GM15510 (cell line): ENCODE measurements around the gene TFF3.

Source experiments
- POLR2A ChIP-seq: IDR thresholded peaks from 3 replicates; pipeline ENCODE4 v1.6.1; 2011; ENCODE audit warnings: borderline replicate concordance; ENCODE audit not compliant: insufficient read length; ENCODE audit errors: extremely low read depth

The TFF3 gene

DNA sequence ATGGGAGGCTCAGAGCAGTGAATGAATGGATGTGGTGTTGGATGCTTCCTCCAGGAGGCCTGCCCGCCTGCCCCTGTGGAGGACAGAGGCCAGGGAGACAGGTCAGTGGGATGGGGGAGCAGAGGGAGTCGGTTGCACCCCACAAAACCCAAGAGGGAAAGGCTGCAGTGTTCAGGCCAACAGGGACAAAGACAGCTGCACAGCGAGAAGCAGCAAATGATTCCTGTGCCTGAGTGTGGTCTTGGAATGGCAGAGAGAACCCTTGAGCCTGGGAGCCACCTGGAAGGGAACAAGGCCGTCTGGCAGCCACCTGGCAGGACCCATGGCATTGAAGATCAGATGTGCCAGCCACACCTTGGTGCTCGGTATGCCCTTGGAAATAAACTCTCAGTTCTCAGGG lies 8.1 kb downstream of the TFF3 start:
- no peak for TF ChIP-seq POLR2A

DNA sequence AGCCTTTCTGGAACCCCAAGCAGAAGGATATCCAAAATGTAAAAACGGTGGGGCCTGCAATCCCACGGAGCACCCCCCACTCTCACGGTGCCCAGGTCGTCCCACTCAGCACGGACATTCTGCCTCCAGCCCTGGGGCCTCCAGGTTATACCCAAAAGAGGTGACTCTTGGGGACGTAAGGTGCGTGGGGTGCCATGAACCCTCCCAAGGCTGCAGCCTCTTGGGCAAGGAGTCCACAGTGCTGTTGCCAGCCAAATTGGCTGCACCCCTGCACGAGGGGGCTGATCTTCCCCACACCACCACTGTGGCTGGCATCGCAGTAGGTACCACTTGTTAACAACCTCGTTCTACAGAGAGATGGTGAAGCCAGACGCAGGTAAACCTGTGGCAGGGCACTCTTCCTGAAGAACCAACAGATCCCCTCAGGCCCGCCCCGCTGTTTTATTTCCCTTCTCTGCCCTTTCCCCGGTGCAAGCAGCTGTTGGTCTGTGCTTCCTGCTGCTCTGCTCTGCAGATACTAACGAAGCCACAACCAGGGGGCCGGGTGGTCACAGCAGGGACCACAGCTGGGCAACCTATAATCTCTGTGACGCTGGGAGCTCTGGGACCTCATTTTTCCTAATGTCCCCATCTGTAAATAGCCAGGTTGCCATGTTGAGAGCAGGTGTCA lies 8.7 kb downstream of the TFF3 start:
- no peak for TF ChIP-seq POLR2A

DNA sequence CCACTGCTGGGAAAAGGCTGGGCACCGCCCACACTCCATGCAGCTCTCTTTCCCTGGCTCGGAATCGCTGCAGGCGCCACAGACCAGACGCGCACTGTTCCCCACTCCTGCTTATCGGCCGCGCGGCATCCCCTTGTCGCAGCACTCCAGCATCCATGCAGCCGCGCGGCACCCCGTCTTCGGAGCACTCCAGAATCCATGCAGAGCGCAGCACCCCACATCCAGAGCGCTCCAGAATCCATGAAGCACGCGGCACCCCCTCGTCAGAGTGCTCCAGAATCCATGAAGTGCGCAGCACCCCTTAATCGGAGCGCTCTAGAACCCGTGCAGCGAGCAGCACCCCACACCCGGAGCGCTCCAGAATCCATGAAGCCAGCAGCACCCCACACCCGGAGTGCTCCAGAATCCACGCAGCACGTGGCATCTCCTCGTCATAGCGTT lies 9.5 kb downstream of the TFF3 start:
- TF ChIP-seq POLR2A, result no peak

DNA sequence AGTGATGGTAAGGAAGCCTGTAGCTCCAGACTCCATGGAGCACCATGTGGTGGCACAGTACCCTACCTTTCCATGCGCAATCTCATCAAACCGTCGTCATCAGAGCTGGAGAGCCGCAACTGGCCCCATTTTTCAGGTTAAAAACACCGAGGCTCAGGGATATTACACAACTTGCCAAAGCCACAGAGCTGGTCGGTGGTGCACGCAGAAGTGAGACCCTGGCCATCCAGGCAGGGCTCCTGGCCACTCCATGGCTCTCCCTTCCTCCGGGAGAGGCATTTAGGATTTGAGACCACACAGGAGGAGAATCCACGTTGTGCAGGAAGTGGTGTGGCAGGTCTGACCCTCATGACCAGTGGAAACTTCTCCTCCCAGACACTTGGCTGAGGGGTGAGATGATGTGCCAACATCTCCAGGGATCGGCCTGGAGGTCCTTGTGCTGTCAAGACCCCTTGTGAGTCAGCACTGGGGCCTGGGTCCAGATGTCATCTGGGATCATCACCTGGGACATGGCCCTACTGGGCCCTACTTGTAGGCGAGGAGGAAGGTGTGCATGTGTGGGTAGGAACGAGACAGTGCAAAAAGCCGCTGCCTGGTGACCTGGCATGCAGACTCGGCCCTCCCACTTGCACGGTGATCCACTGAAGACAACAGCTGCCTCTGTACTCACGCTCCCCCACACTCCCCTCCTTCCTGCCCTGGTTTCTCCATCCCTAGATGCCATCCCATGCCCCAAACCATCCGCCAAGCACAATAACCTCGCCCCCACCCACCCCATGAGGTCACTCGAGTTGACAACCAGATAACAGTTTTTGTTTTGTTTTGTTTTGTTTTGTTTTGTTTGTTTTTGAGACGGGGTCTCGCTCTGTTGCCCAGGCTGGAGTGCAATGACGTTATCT lies 10.4 kb downstream of the TFF3 start:
- TF ChIP-seq POLR2A, result no peak

DNA sequence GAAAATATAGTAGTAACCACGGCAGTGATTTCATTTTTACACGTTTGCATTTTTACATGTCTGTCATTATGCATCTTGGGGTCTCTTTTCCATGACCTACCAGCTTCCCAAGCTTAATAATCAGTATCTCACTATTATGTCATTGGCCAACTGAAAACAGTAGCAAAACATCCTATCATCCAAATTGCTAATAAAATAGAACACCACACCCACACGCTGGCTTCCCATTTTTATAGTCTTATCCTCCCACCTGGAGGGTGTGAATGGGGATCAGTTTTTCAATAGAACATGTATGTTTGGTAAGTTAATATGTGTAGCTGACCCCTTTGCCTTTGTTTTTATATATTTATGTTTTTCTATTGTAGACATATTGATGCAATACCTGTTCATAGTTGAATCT lies 11.8 kb downstream of the TFF3 start:
- TF ChIP-seq POLR2A, result no peak

DNA sequence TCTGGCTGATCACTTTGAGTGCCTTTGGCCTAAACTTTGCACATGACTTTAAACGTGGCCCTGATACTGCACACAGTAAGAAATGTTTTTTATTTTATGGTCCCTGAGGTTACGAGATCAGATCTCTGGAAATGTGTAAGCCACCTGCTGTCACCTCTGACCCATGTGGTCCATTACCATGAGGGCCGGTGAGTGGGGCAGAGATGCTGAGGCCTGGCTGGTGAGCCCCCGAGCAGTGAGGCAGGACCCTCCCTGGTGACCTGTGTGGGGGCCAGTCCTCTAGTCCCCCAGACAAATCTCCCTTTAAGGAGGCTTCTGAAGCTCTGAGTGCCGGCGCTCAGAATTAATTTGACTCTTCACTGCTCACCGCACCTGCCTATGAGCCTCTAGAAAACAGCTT lies 12.4 kb downstream of the TFF3 start:
- TF ChIP-seq POLR2A, result no peak

DNA sequence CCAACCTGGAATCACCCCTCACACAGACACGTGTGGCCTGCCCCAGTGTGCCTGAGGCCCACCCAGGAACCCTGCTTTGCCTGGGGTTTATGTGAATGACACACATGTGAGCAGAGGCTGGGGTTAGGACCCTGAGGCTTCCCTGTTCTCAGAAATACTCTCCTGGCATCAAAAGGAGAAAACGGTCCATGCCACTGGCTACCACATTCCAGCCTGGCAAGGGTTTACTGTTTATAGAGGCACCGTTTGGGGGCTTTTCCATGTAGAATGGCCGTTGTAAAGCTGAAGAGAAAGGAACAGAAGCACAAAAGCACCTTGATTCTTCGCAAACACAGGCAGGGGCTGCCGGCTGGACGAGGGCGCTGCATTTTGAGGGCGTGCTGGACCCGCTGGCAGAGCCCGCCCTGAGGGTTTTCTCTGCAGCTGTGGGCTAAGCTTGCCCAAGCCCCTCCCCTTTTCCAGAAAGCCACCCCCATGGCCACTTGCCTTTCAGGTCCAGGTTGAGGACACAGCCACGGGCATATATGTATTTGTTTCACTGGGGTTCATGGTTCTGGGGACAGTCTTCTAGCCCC lies 13.0 kb downstream of the TFF3 start:
- TF ChIP-seq POLR2A, result no peak

DNA sequence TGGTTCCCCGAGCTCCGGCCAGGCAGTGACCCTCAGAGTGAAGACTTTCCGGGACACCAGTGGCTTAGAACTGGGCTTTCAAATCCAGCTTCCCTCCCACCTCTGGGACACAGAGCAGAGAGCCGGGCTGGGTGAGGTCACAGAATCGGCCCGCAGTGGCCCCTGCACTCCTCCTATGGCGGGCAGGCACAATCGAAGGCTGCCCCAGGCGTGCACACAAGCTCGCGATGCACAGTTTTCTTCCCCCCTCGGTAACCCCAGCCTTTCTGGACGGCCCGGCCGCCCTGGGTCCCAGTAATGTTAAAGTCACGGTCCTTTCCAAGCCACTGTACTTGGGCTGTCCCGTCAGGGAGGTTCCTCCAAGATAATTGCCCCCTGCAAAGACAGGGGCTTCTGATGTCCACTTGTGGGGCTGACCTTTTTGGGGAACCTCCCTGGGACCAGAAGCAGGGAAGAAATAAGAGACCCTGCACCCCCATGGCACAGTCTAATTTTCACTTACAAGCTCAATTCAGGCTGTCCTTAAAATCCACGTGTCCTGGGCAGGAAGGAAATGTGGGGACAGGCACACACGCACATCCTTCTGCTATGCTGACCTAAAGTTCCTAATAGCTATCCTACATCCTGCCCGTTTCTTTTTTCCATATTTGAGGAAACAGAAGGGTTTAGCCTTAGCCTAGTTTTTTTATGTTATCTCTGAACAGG lies 13.7 kb downstream of the TFF3 start:
- TF ChIP-seq POLR2A, result no peak

DNA sequence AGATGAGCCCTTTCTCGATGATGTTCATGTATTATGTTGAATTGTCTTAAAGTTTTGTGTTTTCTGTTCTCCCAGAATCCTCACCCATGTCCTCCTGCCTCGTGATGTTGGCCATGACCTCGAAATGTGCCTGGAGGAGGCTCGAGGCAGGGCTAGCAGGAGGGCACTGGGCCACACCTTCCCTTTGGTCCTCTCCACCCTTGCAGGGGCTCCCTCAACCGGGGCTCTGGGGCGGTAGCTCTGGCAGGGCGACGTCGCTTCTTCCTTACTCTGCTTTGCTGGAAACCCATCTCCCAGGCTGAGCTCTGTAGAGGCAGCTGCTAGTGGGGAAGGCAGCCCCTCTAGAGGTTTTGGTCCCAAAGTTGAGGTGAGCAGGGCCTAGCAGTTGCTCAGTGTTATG lies 14.3 kb downstream of the TFF3 start:
- TF ChIP-seq POLR2A, result no peak

DNA sequence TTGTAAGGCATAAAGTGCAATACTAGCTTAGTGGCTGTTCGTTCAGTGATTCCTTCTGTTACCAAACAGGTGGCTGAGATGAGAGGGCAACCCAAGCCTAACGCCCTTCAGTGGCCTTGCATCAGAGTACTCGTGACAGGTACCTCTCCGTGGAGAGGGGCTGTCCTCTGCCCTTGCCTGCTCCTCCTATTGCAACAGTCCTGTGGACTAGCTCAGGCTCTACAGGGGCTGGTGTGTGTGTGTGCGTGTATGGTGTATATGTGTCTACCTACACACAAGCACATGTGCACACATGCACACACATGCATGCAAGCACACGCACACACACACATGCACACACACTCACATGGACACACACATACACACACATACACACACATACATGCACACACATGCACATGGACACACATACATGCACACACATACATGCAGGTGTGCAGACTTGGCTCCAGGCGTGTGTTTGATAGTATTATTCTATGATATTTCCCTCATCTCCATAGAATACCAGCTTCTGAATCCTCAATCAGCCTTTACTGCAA lies 15.1 kb downstream of the TFF3 start:
- no peak for TF ChIP-seq POLR2A

DNA sequence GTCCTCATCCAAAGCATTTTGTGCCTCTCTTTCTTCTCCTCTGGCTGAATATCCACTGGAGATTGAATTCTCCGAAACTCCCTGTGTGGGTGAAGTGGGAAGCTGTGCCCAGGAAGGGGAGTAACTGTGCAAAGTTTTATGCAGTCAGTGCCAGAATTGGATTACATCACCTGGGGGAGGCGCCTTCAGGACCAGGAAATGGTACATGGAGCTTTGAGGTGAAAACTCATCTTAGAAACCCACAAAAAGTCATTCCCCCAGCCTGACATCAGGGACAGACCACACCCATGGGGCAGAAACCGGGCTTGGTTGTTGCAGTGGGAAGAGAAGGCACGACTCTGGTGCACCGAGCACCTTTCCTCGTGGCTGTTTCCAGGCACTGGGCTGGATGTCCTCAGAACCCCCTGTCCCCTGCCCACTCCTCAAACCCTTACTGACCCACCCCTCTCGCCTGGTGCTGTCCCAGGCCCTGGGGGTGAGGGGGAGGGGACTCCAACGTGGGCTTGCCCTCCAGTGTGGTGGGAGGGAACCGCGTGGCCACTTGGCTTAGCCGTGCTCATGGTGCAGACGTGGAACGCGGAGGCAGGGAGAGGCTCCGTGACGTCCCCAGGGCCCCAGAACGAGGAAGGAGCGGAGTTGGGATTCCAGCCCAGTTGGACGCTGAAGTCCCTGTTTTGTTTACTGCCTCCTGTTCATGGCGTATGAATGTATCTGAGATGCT lies 15.7 kb downstream of the TFF3 start:
- TF ChIP-seq POLR2A, result no peak

DNA sequence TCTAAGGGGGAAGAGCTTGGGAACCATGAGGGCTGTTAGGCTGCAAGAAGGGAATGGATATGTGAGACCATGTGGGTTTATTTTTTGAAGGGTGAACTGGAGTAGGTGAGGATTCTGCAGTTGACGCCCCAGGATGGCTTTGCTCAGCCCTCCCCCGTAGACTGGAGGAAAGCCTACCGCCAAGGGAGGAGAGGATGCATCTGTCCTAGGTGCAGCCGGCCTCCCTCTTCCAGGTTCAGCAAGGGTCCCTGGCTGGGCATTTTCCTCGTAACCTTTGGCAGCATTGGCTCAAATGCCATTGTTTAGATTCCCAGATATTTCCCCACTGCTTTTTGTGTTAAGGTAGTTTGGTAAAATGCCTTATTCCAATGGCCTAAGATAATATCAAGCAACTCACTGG lies 16.6 kb downstream of the TFF3 start:
- no peak for TF ChIP-seq POLR2A

DNA sequence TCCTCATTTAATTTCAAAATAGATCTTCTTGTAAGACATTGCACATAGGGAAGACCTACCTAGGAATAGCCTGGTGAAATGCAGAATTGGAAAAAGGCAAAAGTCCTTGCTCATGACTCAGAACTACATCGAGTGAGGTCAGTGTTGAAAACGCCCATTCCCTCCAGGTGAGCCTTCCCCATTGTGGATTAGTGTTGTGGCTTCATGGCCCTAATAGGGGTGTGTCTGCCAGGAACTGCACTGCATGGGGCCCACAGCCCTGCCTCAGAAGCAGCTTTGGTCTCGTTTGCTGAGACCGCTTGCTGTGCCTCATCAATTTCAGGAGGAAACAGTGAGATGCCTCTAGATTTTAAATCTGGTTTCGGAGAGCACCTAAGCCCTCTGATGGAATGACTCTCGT lies 17.0 kb downstream of the TFF3 start:
- TF ChIP-seq POLR2A, result no peak

DNA sequence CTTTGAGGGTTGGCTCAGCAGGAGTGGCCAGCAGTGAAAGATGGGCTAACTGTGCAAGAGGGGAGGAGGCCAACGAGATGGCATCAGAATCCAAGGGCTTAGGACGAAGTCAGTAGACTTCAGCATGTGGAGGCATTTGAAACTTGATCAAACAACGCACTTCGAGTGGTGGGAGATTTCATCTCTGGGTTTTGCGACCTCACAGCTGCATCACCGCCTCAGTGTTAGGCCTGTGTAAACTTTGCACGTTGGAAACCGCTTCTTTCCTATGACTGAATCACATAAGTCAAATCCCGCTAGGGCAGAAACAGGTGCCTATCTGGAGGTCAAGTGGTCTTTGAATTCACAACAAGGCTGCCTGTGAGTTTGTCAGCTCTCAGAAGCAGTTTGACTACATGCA lies 17.8 kb downstream of the TFF3 start:
- TF ChIP-seq POLR2A, result no peak
